Endothelial cell of umbilical vein (primary cell): ENCODE results near the gene PCP2. TPM values are rescaled to one million over a fixed set of nuclear protein-coding genes. Genes with fewer than 3 reads are reported as not detected.

ENCODE experiments used
- BruUV-seq: library from RNA; stranded (reverse); fragments of 400-500 nt; replicated peaks from 2 replicates; lab custom pipeline; 2021; lab: Mats Ljungman, UMichigan
- CTCF ChIA-PET: fragments of 300-600, 350-600 bp; sonication (Branson Sonifier 250); formaldehyde crosslinking; loops from one replicate; lab custom pipeline; 2021; ENCODE audit warnings: antibody characterized with exemption, inconsistent platforms; lab: Charles Lee
- POLR2A ChIA-PET: fragments of 300-600, 350-600 bp; sonication (Branson Sonifier 250); formaldehyde crosslinking; loops from one replicate; lab custom pipeline; 2021; ENCODE audit warnings: antibody characterized with exemption, inconsistent platforms; lab: Charles Lee
- DNase-seq: peaks from one replicate; pipeline ENCODE4 v3.0.0-alpha.2; 2011; ENCODE audit warnings: low read depth, low spot score
- FAIRE-seq: peaks from 2 replicates; lab custom pipeline; 2011; peaks lifted over from hg19 to GRCh38; lab: Jason Lieb, UNC
- H2AFZ ChIP-seq: 2 replicates; pipeline ENCODE4 v1.6.0; 2012; ENCODE audit warnings: low read depth, low read length, control low read depth, inconsistent platforms
- H3K27ac ChIP-seq: 2 replicates; pipeline ENCODE4 v1.5.1; 2011; ENCODE audit warnings: low read depth, mild to moderate bottlenecking, control low read depth, low read length, moderate library complexity; ENCODE audit not compliant: insufficient read depth
- H3K27me3 ChIP-seq, 2 experiments: 2 replicates each; pipeline versions ENCODE4 v1.6.0 to v1.6.1; 2011; ENCODE audit warnings: low read length in 2 of 2, mixed read lengths in 1 of 2; ENCODE audit not compliant: control insufficient read depth in 2 of 2, insufficient read depth in 2 of 2
- H3K36me3 ChIP-seq, 2 experiments: 2 replicates in 1 of 2; 3 replicates in 1 of 2; pipeline ENCODE4 v1.5.1; 2011; ENCODE audit warnings: low read length in 2 of 2, mild to moderate bottlenecking in 1 of 2, moderate library complexity in 1 of 2; ENCODE audit not compliant: control insufficient read depth in 2 of 2, insufficient read depth in 2 of 2; ENCODE audit errors: extremely low read depth in 1 of 2
- H3K4me1 ChIP-seq: 3 replicates; pipeline ENCODE4 v1.5.1; 2011; ENCODE audit warnings: mild to moderate bottlenecking, low read length; ENCODE audit not compliant: control insufficient read depth, insufficient read depth; ENCODE audit errors: extremely low read depth
- H3K4me2 ChIP-seq: 2 replicates; pipeline ENCODE4 v1.6.1; 2011; ENCODE audit warnings: low read length, control low read depth, mixed read lengths; ENCODE audit not compliant: insufficient read depth
- H3K4me3 ChIP-seq, 3 experiments: fragments of 200-600 bp in 1 of 3; sonication (generic), shearing (Covaris generic) in 1 of 3; replicated peaks in 1 of 3; 2 replicates each; pipeline ENCODE4 v1.5.1; 2011 to 2016; ENCODE audit warnings: control low read depth in 3 of 3, low read length in 3 of 3, mild to moderate bottlenecking in 2 of 3, inconsistent platforms in 1 of 3, low read depth in 1 of 3, moderate library complexity in 1 of 3; ENCODE audit not compliant: insufficient read depth in 1 of 3
- H3K79me2 ChIP-seq: 2 replicates; pipeline ENCODE4 v1.6.0; 2012; ENCODE audit warnings: low read length, inconsistent platforms; ENCODE audit not compliant: control insufficient read depth, insufficient read depth
- H3K9ac ChIP-seq: replicated peaks from 2 replicates; pipeline ENCODE3; 2011; ENCODE audit warnings: low read length, control low read depth; ENCODE audit not compliant: insufficient read depth; ENCODE audit errors: extremely low read depth
- H3K9me1 ChIP-seq: replicated peaks from 3 replicates; pipeline ENCODE4 v1.6.0; 2011; ENCODE audit warnings: mild to moderate bottlenecking, low read length; ENCODE audit not compliant: control insufficient read depth, insufficient read depth; ENCODE audit errors: extremely low read depth
- H3K9me3 ChIP-seq: replicated peaks from 2 replicates; pipeline ENCODE4 v1.5.1; 2012; ENCODE audit warnings: low read length, inconsistent platforms; ENCODE audit not compliant: control insufficient read depth, insufficient read depth
- H4K20me1 ChIP-seq: replicated peaks from 2 replicates; pipeline ENCODE3; 2011; ENCODE audit warnings: mild to moderate bottlenecking, low read length; ENCODE audit not compliant: control insufficient read depth, insufficient read depth; ENCODE audit errors: extremely low read depth
- CTCF ChIP-seq, 2 donors: IDR thresholded peaks; 1 replicate in 1 of 2; 2 replicates in 1 of 2; pipeline ENCODE4 v1.5.1; 2011; ENCODE audit warnings: low read length in 2 of 2, mild to moderate bottlenecking in 2 of 2, moderate library complexity in 2 of 2, control low read depth in 1 of 2, inconsistent platforms in 1 of 2, low read depth in 1 of 2; ENCODE audit not compliant: insufficient read depth in 1 of 2; ENCODE audit errors: extremely low read depth in 1 of 2
- EZH2 ChIP-seq: IDR thresholded peaks from 2 replicates; pipeline ENCODE4 v1.6.1; 2012; ENCODE audit warnings: borderline replicate concordance, low read depth, mild to moderate bottlenecking, moderate library complexity, low read length, inconsistent platforms; ENCODE audit not compliant: severe bottlenecking
- FOS ChIP-seq: IDR thresholded peaks from 2 replicates; pipeline ENCODE4 v1.6.1; 2011; ENCODE audit warnings: mild to moderate bottlenecking, low read length, moderate library complexity, borderline replicate concordance; ENCODE audit not compliant: insufficient read depth
- GATA2 ChIP-seq: IDR thresholded peaks from 2 replicates; pipeline ENCODE4 v1.7.0; 2011; ENCODE audit warnings: low read depth, mild to moderate bottlenecking, moderate library complexity, mixed read lengths, low read length; ENCODE audit not compliant: insufficient read length, insufficient read depth
- JUN ChIP-seq: IDR thresholded peaks from 2 replicates; pipeline ENCODE4 v1.6.1; 2011; ENCODE audit warnings: borderline replicate concordance, low read depth; ENCODE audit not compliant: insufficient read length, insufficient read depth
- MYC ChIP-seq: IDR thresholded peaks from one replicate; pipeline ENCODE4 v1.6.1; 2011; ENCODE audit warnings: mild to moderate bottlenecking, low read depth, low read length
- POLR2A ChIP-seq: IDR thresholded peaks from 2 replicates; pipeline ENCODE4 v1.6.1; 2012; ENCODE audit warnings: low read depth, mild to moderate bottlenecking, control low read depth, low read length
- POLR2AphosphoS5 ChIP-seq: IDR thresholded peaks from 2 replicates; pipeline ENCODE4 v1.6.1; 2012; ENCODE audit warnings: low read depth, mild to moderate bottlenecking, control low read depth, low read length, moderate library complexity; ENCODE audit not compliant: insufficient read depth
- dilution Hi-C: fragments of 300-500 bp; cut with MboI; formaldehyde crosslinking; loops from one replicate; pipeline ENCODE4 v1.15.0; 2019; ENCODE audit warnings: low sequenced_read_pairs; ENCODE audit not compliant: extremely low pct_ligation_motif_present
- intact Hi-C: fragments of 100-400 bp; cut with micrococcal nuclease; formaldehyde crosslinking; loops from one replicate; pipeline ENCODE4 v1.10.0; 2022
- polyA plus RNA-seq, 4 experiments: library from polyadenylated mRNA; depleted of rRNA in 3 of 4; stranded (reverse) in 3 of 4; unstranded in 1 of 4; fragments of >200 nt; gene quantifications; 2 replicates each; pipeline versions ENCODE4 v1.2.1 to v1.2.3, GENCODE V29; 2011 to 2012; ENCODE audit warnings: missing spikeins in 1 of 4
- total RNA-seq: library from RNA; stranded (reverse); gene quantifications from 2 replicates; pipeline ENCODE4 v1.2.3, GENCODE V29; 2021
- TF ChIP-seq, protein P1 (sequence below): IDR thresholded peaks from 2 replicates; pipeline ENCODE4 v1.6.1; 2011; ENCODE audit not compliant: insufficient read depth, insufficient read length

PCP2 gene
- total and polyA plus RNA-seq, 2 donors (not counting 3 experiments of a cell fraction or from before 2014, with no cell fraction given): not detected

- Histone ChIP-seq H3K4me2 (no peak overlapping the region), H3K36me3 (no peaks in the 10 kb centered on the region), H3K27ac (no peak overlapping the region), H3K9me1 (no peaks in the 10 kb centered on the region), H3K9ac (no peak overlapping the region), H3K4me1 (no peaks in the 10 kb centered on the region), H3K9me3 (no peaks in the 10 kb centered on the region), H3K4me3 (no peak overlapping the region), H2AFZ (no peak overlapping the region), H4K20me1 (no peaks in the 10 kb centered on the region), H3K27me3 (peaks cover 0 to 2% of the 10 kb centered on the region in 2 experiments), H3K79me2 (no peaks in the 10 kb centered on the region)
- POLR2A ChIA-PET: no interaction called here
- FAIRE-seq (no peak), DNase-seq (no peak)
- intact Hi-C loops: no loop called here
- dilution Hi-C loops: no loop called here
- TF ChIP-seq MYC: no peak
- no peak for TF ChIP-seq JUN
- no peak for TF ChIP-seq GATA2
- no peak for TF ChIP-seq EZH2
- no peak for TF ChIP-seq FOS
- BruUV-seq: no TSS peak
- CTCF ChIA-PET: no interaction called here
Observed at GRCh38 chr19:7645656-7646425, 12.3 kb upstream of the PCP2 start.

GRCh38 chr19:7645163-7645562, 11.6 kb upstream of the PCP2 start:
- H3K36me3 ChIP-seq: no peaks in the 10 kb centered on the region
- no peak overlapping the region for H3K27ac ChIP-seq
- H3K9ac ChIP-seq: no peak overlapping the region
- TF ChIP-seq POLR2A: no peak
- no peak for TF ChIP-seq MYC
- TF ChIP-seq POLR2AphosphoS5: no peak
- TF ChIP-seq, protein P1, sequence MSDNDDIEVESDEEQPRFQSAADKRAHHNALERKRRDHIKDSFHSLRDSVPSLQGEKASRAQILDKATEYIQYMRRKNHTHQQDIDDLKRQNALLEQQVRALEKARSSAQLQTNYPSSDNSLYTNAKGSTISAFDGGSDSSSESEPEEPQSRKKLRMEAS: no peak
- TF ChIP-seq CTCF (IDR thresholded peaks at IDR 0.05; ENCODE audit: extremely low read depth in 1 of 2, insufficient read depth in 1 of 2, low read depth in 1 of 2, low read length in 2 of 2): no peak
- no peak for TF ChIP-seq EZH2
- no peak for TF ChIP-seq FOS
- no peak for TF ChIP-seq GATA2
- no peak for TF ChIP-seq JUN
- H4K20me1 ChIP-seq: no peaks in the 10 kb centered on the region
- ChIA-PET POLR2A (no interaction called here), CTCF (interaction anchor here (1.2 kb wide), 1 partner anchor 36 kb away, joined by 4 read pairs; the partner anchor contains the start of gene TRAPPC5)
- no peaks in the 10 kb centered on the region for H3K9me3 ChIP-seq
- H3K27me3 ChIP-seq: no peaks in the 10 kb centered on the region
- H3K9me1 ChIP-seq: no peaks in the 10 kb centered on the region
- no TSS peak for BruUV-seq
- no peaks in the 10 kb centered on the region for H3K4me1 ChIP-seq
- H2AFZ ChIP-seq: no peak overlapping the region
- dilution Hi-C loops (no loop called here), intact Hi-C loops (no loop called here)
- DNase-seq: no peak
- no peak for FAIRE-seq
- H3K79me2 ChIP-seq: no peaks in the 10 kb centered on the region
- no peak overlapping the region for H3K4me3 ChIP-seq
- H3K4me2 ChIP-seq: no peak overlapping the region
